NCI-H82 (cell line): Measurements from ENCODE around the gene KLK7.

ENCODE experiments used
- DNase-seq: peaks from one replicate; lab custom pipeline; 2025; lab: John Stamatoyannopoulos, UW

KLK7 gene

GRCh38 chr19:50983625-50984292, at the start of gene KLK7:
Gene KLK7 (minus strand): TSS chr19:50983917. CDS start chr19:50982399, 1,518 bp downstream.
- no peak for DNase-seq

GRCh38 chr19:51031880-51032225, 48.1 kb upstream of the KLK7 start:
- DNase-seq = no peak

GRCh38 chr19:51031220-51031879, 47.6 kb upstream of the KLK7 start:
- DNase-seq = no peak

DNA sequence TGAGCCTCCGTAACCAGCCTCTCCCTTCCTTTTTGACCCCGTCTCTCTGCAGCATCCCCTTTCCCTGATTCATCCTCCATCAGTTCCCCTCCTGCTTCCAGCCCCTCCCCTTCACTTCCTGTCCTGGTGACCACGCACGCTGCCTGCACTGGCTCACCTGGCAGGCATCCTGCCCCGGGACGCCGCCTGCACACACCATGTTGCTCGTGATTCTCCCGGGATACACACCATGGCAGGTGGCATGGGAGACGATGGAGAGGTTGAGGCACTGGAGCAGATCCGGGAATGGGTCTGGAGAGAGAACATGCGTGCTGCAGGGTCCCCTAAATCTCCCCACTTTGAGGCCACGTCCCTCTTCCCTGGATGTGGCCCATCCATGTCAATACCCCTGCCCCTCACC, 46.9 kb upstream of the KLK7 start:
- DNase-seq = no peak

- no peak for DNase-seq
These were observed 46.0 kb upstream of the KLK7 start for GRCh38 chr19:51029718-51030117.

- no peak for DNase-seq
These were observed 44.2 kb upstream of the KLK7 start for GRCh38 chr19:51027873-51028272.

GRCh38 chr19:51027126-51027806, 43.5 kb upstream of the KLK7 start:
- DNase-seq = no peak

DNA sequence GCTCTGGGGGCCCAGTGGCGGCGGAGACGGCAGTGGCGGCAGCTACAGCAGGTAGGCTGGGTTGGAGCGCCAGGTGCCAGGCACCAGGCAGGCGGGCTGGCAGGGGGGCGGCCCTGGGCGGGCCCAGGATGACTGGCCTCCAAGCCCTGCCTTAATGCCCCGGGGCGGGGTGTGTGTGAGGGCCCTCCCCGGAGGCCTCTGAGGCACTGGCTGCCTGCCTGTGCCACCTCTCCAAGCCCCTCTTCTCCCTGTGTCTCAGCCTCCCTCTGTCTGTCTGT, 42.8 kb upstream of the KLK7 start, which contains the start of gene KLK11:
Gene KLK11 (minus strand): TSS at position 63 of the 278 bp plus-strand sequence. CDS start 985 bp downstream, outside the sequence.
- DNase-seq = no peak

GRCh38 chr19:51025809-51026553, 42.3 kb upstream of the KLK7 start:
- DNase-seq = no peak

DNA sequence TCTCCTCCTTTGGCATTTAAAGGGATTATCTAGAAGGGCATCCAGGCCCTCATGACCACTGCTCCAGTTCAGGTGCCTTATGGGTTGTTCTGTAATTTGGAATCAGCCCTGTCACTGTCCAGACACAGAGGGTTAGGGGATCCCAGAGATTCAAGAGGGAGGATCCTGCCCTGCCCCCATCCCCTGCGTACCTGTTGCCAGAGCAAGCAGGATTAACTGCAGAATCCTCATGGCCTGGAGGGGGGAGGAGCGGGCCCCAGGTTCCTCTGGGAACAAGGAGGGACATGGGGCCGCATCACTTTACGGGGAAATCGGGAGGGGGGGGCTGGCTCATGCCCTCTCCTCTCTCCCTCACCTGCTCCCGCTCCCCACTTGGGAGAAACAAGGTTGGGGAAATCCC, 41.7 kb upstream of the KLK7 start:
- no peak for DNase-seq

GRCh38 chr19:51024924-51025323, 41.2 kb upstream of the KLK7 start:
- DNase-seq = peak; percentile 55

DNA sequence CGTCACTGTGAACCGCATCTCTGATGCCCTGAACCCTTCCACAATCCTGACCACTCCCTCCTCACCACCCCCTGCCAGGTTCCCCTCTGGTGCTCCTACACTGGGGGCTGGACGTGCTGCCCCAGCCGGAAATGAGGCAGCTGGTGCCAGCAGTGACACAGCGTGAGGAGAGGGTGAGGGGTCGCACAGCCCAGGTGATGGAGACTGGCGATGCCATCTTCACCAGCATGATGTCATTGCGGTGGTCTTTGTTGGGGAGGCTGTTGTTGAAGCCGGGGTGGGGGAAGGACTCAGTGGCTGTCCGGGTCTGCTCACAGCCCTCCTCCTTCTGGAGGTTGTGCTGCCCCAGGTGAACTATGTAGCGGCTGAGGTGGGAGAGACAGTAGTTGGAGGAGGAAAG, 40.2 kb upstream of the KLK7 start:
- DNase-seq = no peak

DNA sequence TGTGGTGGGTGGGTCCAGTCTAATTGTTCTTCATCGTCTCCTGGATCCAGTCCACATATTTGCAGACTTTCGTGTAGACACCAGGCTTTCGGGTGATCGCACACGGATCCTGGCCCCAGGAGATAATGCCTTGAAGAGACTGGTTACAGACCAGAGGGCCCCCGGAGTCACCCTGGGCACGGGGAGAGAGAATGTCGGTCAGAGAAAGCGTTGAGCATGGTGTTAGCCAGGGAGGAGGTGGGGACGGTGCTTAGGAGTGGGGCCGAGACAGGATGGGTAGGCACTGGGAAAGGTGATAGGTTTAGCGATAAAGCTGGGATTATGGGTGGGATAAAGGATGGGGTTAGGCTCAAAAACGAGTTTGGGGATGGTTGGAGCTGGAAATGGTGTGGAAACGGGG, 38.8 kb upstream of the KLK7 start:
- DNase-seq = no peak

DNA sequence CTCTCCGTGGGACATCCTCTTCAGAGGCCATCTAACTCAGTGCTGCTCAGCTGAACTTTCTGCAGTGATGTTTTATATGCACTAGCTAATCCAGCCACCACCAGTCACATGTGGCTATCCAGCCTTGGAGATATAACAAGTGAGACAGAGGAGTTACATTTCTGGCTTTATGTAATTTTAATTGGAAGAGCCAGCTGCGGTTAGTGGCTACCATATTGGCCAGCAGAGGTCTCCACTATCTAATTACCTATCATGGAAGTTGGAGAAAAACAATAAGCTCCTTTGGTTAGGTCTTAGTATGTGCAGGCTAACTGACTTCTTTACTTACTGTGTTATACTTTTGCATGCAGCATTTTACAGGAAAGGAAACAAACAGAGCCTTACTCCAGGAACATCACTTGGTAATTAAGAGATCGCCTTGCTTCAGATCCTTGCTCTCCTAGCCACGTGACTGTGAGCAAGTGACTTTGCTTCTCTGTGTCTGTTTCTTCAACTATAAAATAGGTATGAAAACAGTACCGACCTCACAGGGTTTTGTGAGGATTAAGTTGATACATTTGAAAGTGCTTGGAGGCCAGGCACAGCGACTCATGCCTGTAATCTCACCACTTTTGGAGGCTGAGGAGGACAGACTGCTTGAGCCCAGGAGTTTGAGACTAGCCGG, 37.4 kb upstream of the KLK7 start:
- DNase-seq = peak; percentile 57

- no peak for DNase-seq
These were observed 35.8 kb upstream of the KLK7 start, which contains the start of gene KLK10 for GRCh38 chr19:51019544-51019925. Gene KLK10 (minus strand): TSS chr19:51019709. CDS start chr19:51019130, 579 bp downstream.

DNA sequence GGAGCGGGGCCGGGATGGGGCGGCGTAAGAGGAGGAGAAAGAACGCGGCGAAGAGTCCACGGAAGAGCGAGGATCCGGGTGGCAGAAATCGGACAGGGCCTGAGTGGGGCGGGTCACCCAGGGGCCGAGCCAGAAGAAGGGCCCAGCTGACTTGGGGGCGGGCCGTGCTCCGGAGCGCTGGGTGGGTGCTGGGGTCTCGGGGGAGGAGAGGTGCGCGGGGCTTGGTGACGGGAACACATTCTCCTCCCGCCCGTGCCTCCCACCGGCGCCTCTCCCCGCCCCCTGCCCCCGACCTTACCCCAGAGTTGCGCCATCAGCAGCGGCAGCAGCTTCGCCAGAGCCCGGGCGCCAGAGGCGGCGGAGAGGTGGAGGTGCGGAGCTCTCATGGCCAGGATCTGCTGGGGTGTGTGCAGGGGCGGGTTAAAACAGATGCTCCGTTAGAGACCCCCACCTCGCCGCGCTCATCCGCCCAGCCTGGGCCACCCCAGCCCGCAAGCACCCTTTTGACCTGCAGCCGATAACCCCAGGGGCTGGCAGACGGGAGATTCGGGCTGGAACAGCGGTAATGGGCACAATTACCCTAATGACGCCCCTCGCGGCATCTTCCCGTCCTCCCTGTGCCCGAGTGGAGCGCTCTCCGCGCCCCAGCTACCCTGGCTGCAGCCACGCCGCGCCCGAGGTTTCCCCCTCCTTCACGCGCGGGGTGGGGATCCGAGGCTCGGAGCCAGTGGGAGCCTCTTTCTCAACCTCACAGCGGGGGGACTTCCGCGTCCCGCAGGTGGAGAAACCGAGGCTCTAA, 35.2 kb upstream of the KLK7 start:
- no peak for DNase-seq

- peak; percentile 47 for DNase-seq
These were observed 33.3 kb upstream of the KLK7 start for GRCh38 chr19:51016798-51017683.

DNA sequence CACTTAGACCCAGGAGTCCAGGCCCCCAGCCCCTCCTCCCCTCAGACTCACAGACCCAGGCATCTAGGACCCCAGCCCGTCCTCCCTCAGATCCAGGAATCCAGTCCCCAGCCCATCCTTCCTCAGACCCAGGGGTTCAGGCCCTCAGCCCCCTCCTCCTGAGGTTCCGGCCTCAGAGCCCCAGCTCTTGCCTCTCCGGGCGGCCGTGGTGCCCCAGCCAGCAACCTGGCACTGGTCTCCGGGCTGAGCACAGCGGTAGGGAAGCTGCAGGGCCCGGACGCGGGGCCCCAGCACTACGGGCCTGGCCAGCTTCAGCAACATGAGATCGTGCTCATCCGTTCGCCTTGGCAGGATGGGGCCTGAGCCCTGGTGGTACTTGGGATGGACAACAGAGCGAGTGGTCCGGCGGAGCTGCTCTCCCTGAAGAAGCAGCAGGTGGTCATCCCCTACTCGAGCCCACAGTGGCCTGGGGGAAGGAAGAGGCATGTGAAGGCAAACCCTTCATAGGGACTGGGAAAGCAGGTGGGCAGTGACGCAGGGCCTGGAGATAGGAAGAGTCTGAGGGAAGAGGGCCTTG, 32.1 kb upstream of the KLK7 start:
- DNase-seq = no peak

- DNase-seq = no peak
These were observed 30.5 kb upstream of the KLK7 start for GRCh38 chr19:51014242-51014641.

- no peak for DNase-seq
These were observed 29.0 kb upstream of the KLK7 start for GRCh38 chr19:51012661-51013190.
